GM06990 (cell line): Measurements from ENCODE around the gene TBCD.

ENCODE experiments used
- DNase-seq: peaks from one replicate; pipeline ENCODE4 v3.0.0-alpha.2; 2011; ENCODE audit not compliant: insufficient read length; ENCODE audit errors: extremely low read depth
- H3K27me3 ChIP-seq: replicated peaks from 2 replicates; pipeline ENCODE4 v1.6.0; 2011; ENCODE audit warnings: low read length; ENCODE audit not compliant: control insufficient read depth, insufficient read depth
- H3K36me3 ChIP-seq: 2 replicates; pipeline ENCODE4 v1.5.1; 2011; ENCODE audit warnings: low read length; ENCODE audit not compliant: control insufficient read depth, insufficient read depth
- H3K4me3 ChIP-seq: replicated peaks from 2 replicates; pipeline ENCODE4 v1.5.1; 2011; ENCODE audit warnings: low read depth, mild to moderate bottlenecking, control low read depth, low read length
- CTCF ChIP-seq: IDR thresholded peaks from 2 replicates; pipeline ENCODE4 v1.5.1; 2011; ENCODE audit warnings: low read length, control low read depth, mild to moderate bottlenecking, inconsistent platforms; ENCODE audit not compliant: insufficient read depth, poor library complexity, severe bottlenecking

Gene TBCD

GRCh38 chr17:82787081-82787848, 35.4 kb downstream of the TBCD start:
- no peak for TF ChIP-seq CTCF
- no peak overlapping the region for H3K4me3 ChIP-seq
- H3K27me3 ChIP-seq = no peaks in the 10 kb centered on the region
- H3K36me3 ChIP-seq = peaks cover 4% of the 10 kb centered on the region
- DNase-seq = no peak

DNA sequence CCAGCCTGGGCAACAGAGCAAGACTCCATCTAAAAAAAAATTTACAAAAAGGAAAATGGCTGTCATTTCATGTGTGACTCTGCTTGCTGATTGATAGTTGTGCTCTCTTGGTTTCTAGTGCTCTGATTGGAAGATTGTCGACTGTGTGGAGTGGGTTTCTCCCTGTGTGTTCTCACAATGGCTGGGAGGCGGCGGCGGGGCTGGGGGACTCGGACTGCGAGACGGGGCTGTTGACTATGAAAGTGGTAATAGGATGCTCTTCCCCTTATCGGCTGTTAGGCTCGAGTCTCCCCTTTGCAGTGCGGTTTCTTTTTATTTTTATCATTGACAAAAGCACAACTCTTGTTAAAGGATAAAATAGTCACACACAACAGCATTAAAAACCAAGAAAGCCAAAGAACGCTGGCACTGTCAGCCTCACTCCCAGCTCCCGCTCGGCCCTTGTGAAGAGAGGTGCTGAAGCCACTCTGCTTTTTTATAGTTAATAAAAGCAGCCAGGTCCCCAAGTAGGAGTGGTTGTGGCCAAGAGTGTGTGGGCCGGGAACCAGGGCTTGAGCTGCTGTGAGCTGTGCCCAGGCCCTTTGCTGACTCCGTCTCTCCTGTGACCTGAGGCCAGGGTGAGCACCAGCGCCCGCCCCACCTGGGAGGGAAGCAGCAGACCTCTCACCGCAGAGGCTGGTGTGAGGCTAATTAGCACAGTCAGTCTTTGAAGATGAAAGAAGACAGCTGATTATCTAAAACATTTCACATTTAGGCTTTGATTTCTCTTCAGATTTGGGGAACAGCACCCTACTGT, 36.5 kb downstream of the TBCD start:
- no peak for DNase-seq
- no peaks in the 10 kb centered on the region; the same call in 1 of the 2 replicates for H3K36me3 ChIP-seq
- no peak for TF ChIP-seq CTCF
- no peaks in the 10 kb centered on the region for H3K27me3 ChIP-seq
- H3K4me3 ChIP-seq = no peak overlapping the region

DNA sequence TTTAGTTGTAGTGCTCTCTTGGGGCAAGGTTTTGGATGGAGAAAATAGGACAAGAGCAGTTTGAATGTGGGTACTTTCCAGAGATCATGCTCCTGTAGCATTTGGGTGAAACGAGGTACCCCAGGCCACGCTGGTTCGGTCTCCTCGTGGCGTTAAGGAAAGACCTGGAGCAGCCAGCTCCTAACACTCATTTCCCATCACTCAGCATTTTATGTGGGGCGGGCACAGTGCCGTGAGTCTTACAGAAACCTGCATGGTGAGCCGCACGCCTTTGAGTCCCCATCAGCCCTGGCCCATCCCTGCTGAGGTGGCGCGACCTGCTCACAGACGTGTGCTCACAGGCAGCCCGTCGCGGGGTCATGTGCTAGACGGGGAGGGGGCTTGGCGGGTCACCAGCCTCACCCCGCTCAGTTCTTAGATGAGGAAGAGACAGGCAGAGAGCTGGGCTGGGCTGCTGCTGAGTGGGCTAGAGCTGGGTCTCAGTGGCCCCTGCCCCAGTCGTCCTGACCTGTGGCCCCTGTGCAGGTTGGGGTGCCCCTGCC, 37.3 kb downstream of the TBCD start:
- Histone ChIP-seq H3K4me3 (no peak overlapping the region), H3K36me3 (no peaks in the 10 kb centered on the region; the same call in 1 of the 2 replicates)
- DNase-seq = no peak

DNA sequence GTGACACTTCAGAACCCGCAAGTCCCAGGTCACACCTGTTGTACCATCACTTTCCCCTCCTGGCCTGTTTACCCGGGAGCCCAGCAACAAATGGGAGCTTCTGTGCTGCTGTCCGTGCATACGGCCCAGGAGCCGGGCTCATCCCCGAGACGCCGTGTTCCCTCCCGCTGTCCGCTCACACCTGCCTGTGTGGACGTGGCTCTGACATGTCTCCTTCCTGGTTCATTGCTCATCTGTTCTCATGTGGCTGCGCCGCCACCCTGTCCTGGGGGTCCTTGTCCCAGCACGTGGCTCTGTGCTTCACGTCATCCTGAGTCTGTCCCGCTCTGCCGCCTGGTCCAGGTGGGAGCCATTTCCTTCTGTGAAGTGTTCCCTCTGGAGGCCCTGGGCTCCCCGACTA, 37.9 kb downstream of the TBCD start:
- no peak for TF ChIP-seq CTCF
- Histone ChIP-seq H3K36me3 (no peaks in the 10 kb centered on the region; the same call in 1 of the 2 replicates), H3K27me3 (no peaks in the 10 kb centered on the region), H3K4me3 (no peak overlapping the region)
- no peak for DNase-seq

More for the DNA sequence above, 37.3 kb downstream of the TBCD start:
- no peak for TF ChIP-seq CTCF
- H3K27me3 ChIP-seq = no peaks in the 10 kb centered on the region

- no peak for TF ChIP-seq CTCF
- H3K27me3 ChIP-seq = no peaks in the 10 kb centered on the region
- DNase-seq = no peak
- no peaks in the 10 kb centered on the region; the same call in none of the 2 replicates for H3K36me3 ChIP-seq
- H3K4me3 ChIP-seq = no peak overlapping the region
Measured at GRCh38 chr17:82790391-82790790, 38.5 kb downstream of the TBCD start.
